ENCODE measurements around the gene ZNF530. TPM values are rescaled to one million over a fixed set of nuclear protein-coding genes. Genes with fewer than 3 reads are reported as not detected.

Gene ZNF530
- total and polyA plus RNA-seq, 7 experiments from 2014 or later = 2.0 to 10.9 (median 7.1) TPM

DNA sequence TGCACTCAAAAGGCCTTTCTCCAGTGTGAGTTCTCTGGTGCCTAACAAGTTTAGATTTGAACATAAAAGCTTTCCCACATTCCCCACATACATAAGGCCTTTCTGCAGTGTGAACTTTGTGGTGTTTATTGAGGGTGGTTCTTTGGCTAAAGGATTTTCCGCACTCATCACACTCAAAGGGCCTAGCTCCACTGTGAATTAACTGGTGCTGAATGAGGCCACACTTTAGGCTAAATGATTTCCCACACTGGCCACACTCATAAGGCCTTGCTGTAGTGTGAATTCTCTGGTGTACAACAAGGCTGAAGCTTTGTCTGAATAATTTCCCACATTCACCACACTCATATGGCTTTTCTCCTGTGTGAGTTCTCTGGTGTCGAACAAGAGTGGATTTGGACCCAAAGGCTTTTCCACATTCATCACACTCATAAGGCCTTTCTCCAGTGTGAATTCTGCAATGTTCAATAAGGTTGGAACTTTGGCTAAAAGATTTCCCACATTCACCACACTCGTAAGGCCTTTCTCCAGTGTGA lies 27.2 kb upstream of the ZNF530 start:
- H3K27ac Mint-ChIP-seq = no peak overlapping the region
- intact Hi-C loops (cut with micrococcal nuclease) = loop anchor here (10.0 kb wide), 3 partner anchors 242 to 1258 kb away; partner anchors contain the start of genes ZNF329 (in 1 of the 2), ZNF552 (in 1 of the 2) and ZSCAN5A (in 1 of the 2)
- DNase-seq = no peak
- Histone ChIP-seq H3K36me3 (ENCODE audit: control insufficient read depth in 2 of 3, insufficient read depth in 3 of 3, low read length in 3 of 3) (peaks cover 20 to 59% (median 40%) of the 10 kb centered on the region in 3 experiments), H3K27me3 (ENCODE audit: control insufficient read depth in 2 of 2, insufficient read depth in 2 of 2, low read length in 2 of 2) (no peaks in the 10 kb centered on the region), H3K27ac (ENCODE audit: low read depth, low read length) (no peak overlapping the region), H3K9me3 (ENCODE audit: control insufficient read depth in 2 of 3, low read length in 3 of 3) (peaks cover 23 to 94% (median 61%) of the 10 kb centered on the region in 3 experiments), H3K4me1 (ENCODE audit: control insufficient read depth in 2 of 2, insufficient read depth in 2 of 2, low read length in 2 of 2) (no peaks in the 10 kb centered on the region), H3K4me3 (ENCODE audit: low read length) (peak overlapping the region; percentile 10)
- peaks cover 6 to 16% (median 13%) of the 10 kb centered on the region in 7 donors for H3K4me1 Mint-ChIP-seq
- peaks cover 53 to 72% (median 62%) of the 10 kb centered on the region in 5 donors for H3K36me3 Mint-ChIP-seq
- H3K4me3 Mint-ChIP-seq = no peak overlapping the region
- no peak for ATAC-seq
- no peaks in the 10 kb centered on the region for H3K27me3 Mint-ChIP-seq
- CTCF ChIA-PET = no interaction called here
- POLR2A ChIA-PET = interaction anchor here (0.6 to 1.3 kb wide), 3 partner anchors 14 to 137 kb away, joined by 3 read pairs; partner anchors contain the start of gene ZNF154
- H3K9me3 Mint-ChIP-seq = peaks cover 18 to 100% (median 78%) of the 10 kb centered on the region in 11 donors

GRCh38 chr19:57576661-57577060 lies 23.0 kb upstream of the ZNF530 start:
- Mint-ChIP-seq H3K4me1 (peaks cover 12 to 32% (median 24%) of the 10 kb centered on the region in 7 donors), H3K27me3 (no peaks in the 10 kb centered on the region), H3K27ac (peak overlapping the region in 1 of 9 donors; percentile 38), H3K9me3 (peaks cover 18 to 85% (median 60%) of the 10 kb centered on the region in 11 donors), H3K4me3 (peak overlapping the region; percentile 1 to 86 (median 37)), H3K36me3 (peaks cover 50 to 77% (median 62%) of the 10 kb centered on the region in 5 donors)
- ATAC-seq (no peak), DNase-seq (no peak)
- H3K27me3 ChIP-seq (ENCODE audit: control insufficient read depth in 2 of 2, insufficient read depth in 2 of 2, low read length in 2 of 2) = no peaks in the 10 kb centered on the region
- CTCF ChIA-PET = no interaction called here
- peaks cover 14 to 54% (median 41%) of the 10 kb centered on the region in 3 experiments for H3K9me3 ChIP-seq (ENCODE audit: control insufficient read depth in 2 of 3, low read length in 3 of 3)
- intact Hi-C loops (cut with micrococcal nuclease) = loop anchor here (5.0 to 10.0 kb wide), 6 partner anchors 171 to 1262 kb away; partner anchors contain the start of genes ZNF329 (in 1 of the 2), ZNF417 (in 1 of the 2), ZNF552 (in 1 of the 2) and ZNF586 (in 1 of the 2)
- no peak overlapping the region for H3K27ac ChIP-seq (ENCODE audit: low read depth, low read length)
- H3K36me3 ChIP-seq (ENCODE audit: control insufficient read depth in 2 of 3, insufficient read depth in 3 of 3, low read length in 3 of 3) = peaks cover 20 to 52% (median 40%) of the 10 kb centered on the region in 3 experiments
- no peak overlapping the region for H3K4me3 ChIP-seq (ENCODE audit: low read length)
- H3K4me1 ChIP-seq (ENCODE audit: control insufficient read depth in 2 of 2, insufficient read depth in 2 of 2, low read length in 2 of 2) = peaks cover 9 to 14% of the 10 kb centered on the region in 2 donors
- POLR2A ChIA-PET = no interaction called here

- H3K27me3 Mint-ChIP-seq = no peaks in the 10 kb centered on the region
- peak; percentile 99 for ATAC-seq
These were observed 21.0 kb upstream of the ZNF530 start, which contains the start of gene ZNF416 for GRCh38 chr19:57578487-57579205. Gene ZNF416 (minus strand): TSS chr19:57578911. CDS start chr19:57578704, 207 bp downstream.

DNA sequence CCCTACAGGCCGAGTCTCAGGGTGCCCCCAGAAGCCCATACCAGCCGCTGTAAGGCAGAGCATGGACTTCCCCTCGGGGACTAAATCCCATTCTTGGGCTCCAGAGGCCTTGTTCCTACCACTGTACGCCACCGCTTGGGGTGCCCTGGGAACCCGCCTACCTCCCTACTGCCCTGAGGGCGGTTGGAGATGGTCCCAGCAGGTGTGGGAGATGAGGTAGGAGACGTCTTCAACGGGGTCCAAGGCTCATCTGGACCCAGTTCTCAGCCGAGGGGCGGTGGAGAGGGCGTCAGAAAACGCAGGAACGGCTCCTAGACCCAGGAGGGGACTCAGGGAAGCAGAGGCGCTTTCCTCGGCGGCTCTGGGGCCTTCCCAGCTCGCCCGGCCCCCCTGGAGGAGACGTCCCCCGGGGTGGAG lies 16.6 kb upstream of the ZNF530 start:
- Mint-ChIP-seq H3K27ac (peak overlapping the region in 1 of 9 donors; percentile 6), H3K36me3 (peaks cover 28 to 59% (median 41%) of the 10 kb centered on the region in 5 donors), H3K4me3 (peak overlapping the region in 7 of 10 donors; percentile 19 to 98 (median 89)), H3K9me3 (peaks cover 25 to 82% (median 55%) of the 10 kb centered on the region in 11 donors), H3K27me3 (no peaks in the 10 kb centered on the region), H3K4me1 (peaks cover 14 to 33% (median 26%) of the 10 kb centered on the region in 7 donors)
- peaks cover 11 to 15% of the 10 kb centered on the region in 2 donors for H3K4me1 ChIP-seq (ENCODE audit: control insufficient read depth in 2 of 2, insufficient read depth in 2 of 2, low read length in 2 of 2)
- CTCF ChIA-PET = no interaction called here
- ATAC-seq (no peak), DNase-seq (no peak)
- H3K27ac ChIP-seq (ENCODE audit: low read depth, low read length) = peak overlapping the region; percentile 45
- H3K27me3 ChIP-seq (ENCODE audit: control insufficient read depth in 2 of 2, insufficient read depth in 2 of 2, low read length in 2 of 2) = no peaks in the 10 kb centered on the region
- H3K36me3 ChIP-seq (ENCODE audit: control insufficient read depth in 2 of 3, insufficient read depth in 3 of 3, low read length in 3 of 3) = peaks cover 0 to 16% (median 0%) of the 10 kb centered on the region in 3 experiments
- intact Hi-C loops (cut with micrococcal nuclease) = loop anchor here in 1 of 2 donors (1.0 to 5.0 kb wide), 2 partner anchors 148 to 341 kb away; partner anchors contain the start of genes ZNF749 and ZNF805
- POLR2A ChIA-PET = interaction anchor here (0.6 to 1.4 kb wide), 5 partner anchors 18 to 365 kb away, joined by 3 to 6 read pairs (median 3); partner anchors contain the start of genes ZNF134 and ZNF551
- H3K4me3 ChIP-seq (ENCODE audit: low read length) = peak overlapping the region; percentile 55
- peaks cover 0 to 30% (median 12%) of the 10 kb centered on the region in 3 experiments for H3K9me3 ChIP-seq (ENCODE audit: control insufficient read depth in 2 of 3, low read length in 3 of 3)

More at GRCh38 chr19:57578487-57579205, 21.0 kb upstream of the ZNF530 start, which contains the start of gene ZNF416:
- H3K4me1 ChIP-seq (ENCODE audit: control insufficient read depth in 2 of 2, insufficient read depth in 2 of 2, low read length in 2 of 2) = peaks cover 16 to 20% of the 10 kb centered on the region in 2 donors
- ChIA-PET POLR2A (interaction anchor here (0.9 to 1.5 kb wide), 8 partner anchors 8 to 635 kb away, joined by 3 to 7 read pairs (median 3); partner anchors contain the start of genes ZNF274, ZNF551 and ZNF773), CTCF (interaction anchor here (0.8 kb wide), 1 partner anchor 19 kb away, joined by 4 read pairs; no protein-coding TSS in a partner anchor)
- H3K36me3 ChIP-seq (ENCODE audit: control insufficient read depth in 2 of 3, insufficient read depth in 3 of 3, low read length in 3 of 3) = peaks cover 20 to 33% (median 27%) of the 10 kb centered on the region in 3 experiments
- Mint-ChIP-seq H3K27ac (peak within 1 kb of the TSS; percentile 78 to 91 (median 87)), H3K4me1 (peaks cover 13 to 35% (median 26%) of the 10 kb centered on the region in 7 donors), H3K36me3 (peaks cover 36 to 65% (median 45%) of the 10 kb centered on the region in 5 donors), H3K9me3 (peaks cover 19 to 78% (median 54%) of the 10 kb centered on the region in 11 donors), H3K4me3 (peak within 1 kb of the TSS; percentile 75 to 91 (median 85))
- peaks cover 7 to 42% (median 22%) of the 10 kb centered on the region in 3 experiments for H3K9me3 ChIP-seq (ENCODE audit: control insufficient read depth in 2 of 3, low read length in 3 of 3)
- peak within 1 kb of the TSS; percentile 73 for H3K4me3 ChIP-seq (ENCODE audit: low read length)
- DNase-seq = peak; percentile 76 to 98 (median 96)
- intact Hi-C loops (cut with micrococcal nuclease) = loop anchor here (1.0 to 10.0 kb wide), 29 partner anchors 19 to 1264 kb away; partner anchors contain the start of genes ZNF134 (in 2 of the 2), ZNF211 (in 2 of the 2), ZNF417 (in 2 of the 2) and ZNF530 (in 2 of the 2)
- H3K27ac ChIP-seq (ENCODE audit: low read depth, low read length) = peak within 1 kb of the TSS; percentile 80
- no peaks in the 10 kb centered on the region for H3K27me3 ChIP-seq (ENCODE audit: control insufficient read depth in 2 of 2, insufficient read depth in 2 of 2, low read length in 2 of 2)

DNA sequence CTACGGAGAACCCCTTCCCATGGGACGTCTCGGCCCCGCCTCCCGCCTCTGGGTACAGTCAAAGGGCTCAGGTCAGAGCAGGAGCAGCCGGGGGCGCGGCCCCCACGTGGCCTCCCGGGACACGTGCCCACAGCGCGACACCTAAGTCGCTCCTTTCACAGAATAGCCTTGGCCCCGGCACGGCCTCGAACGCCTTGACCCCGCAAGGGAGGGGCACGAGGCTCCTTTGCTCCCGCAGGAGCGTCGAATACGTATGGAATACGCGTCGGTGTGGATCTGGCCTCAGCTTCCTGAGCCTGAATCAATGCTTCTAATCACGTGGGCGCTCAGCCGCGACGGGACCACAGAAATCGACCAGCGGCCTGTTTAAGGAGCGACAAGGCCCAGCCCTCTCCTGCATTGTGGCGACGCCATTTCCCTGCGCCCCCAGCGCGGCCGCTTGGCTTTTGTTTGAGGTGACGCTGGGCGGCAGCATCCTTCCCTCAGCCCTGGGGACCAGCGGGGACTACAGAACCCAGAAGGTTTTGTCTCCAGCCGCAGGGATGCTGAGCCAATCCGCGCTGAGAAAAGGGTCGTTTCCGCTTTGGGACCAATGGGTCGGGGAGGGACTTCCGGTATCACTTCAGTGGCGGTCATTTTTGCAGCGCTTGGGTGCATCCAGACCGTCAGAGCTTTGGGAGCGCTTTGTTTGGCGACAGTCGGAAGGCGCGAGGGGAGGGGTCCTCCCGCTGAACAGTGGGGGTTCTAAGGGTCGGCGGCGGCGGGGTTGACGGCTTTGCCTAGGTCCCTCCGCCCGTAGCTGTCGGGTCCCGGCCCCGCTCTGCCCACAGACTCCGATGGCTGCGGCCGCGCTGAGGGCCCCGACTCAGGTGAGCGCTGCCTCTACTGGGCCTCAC lies 15.9 kb upstream of the ZNF530 start, which contains the start of gene ZIK1:
Gene ZIK1 (plus strand): TSS at position 625 of the 896 bp plus-strand sequence. CDS start 212 bp downstream, at position 837.
- H3K27ac ChIP-seq (ENCODE audit: low read depth, low read length) = peak within 1 kb of the TSS; percentile 45
- H3K27me3 ChIP-seq (ENCODE audit: control insufficient read depth in 2 of 2, insufficient read depth in 2 of 2, low read length in 2 of 2) = no peaks in the 10 kb centered on the region

More for the DNA sequence above, 15.9 kb upstream of the ZNF530 start, which contains the start of gene ZIK1:
- DNase-seq (peak; percentile 61 to 91 (median 85)), ATAC-seq (peak; percentile 93)
- ChIA-PET CTCF (interaction anchor here (0.6 kb wide), 1 partner anchor 33 kb away, joined by 3 read pairs; no protein-coding TSS in a partner anchor), POLR2A (interaction anchor here (0.6 to 2.0 kb wide), 6 partner anchors 13 to 364 kb away, joined by 3 to 8 read pairs (median 4); partner anchors contain the start of genes ZNF134 and ZNF551)
- Mint-ChIP-seq H3K27ac (peak within 1 kb of the TSS; percentile 76 to 95 (median 90)), H3K36me3 (peaks cover 34 to 65% (median 47%) of the 10 kb centered on the region in 5 donors), H3K4me3 (peak within 1 kb of the TSS; percentile 89 to 99 (median 94)), H3K9me3 (peaks cover 29 to 86% (median 60%) of the 10 kb centered on the region in 11 donors), H3K27me3 (no peaks in the 10 kb centered on the region), H3K4me1 (peaks cover 12 to 28% (median 24%) of the 10 kb centered on the region in 7 donors)
- Histone ChIP-seq H3K36me3 (ENCODE audit: control insufficient read depth in 2 of 3, insufficient read depth in 3 of 3, low read length in 3 of 3) (peaks cover 2 to 23% (median 6%) of the 10 kb centered on the region in 3 experiments), H3K9me3 (ENCODE audit: control insufficient read depth in 2 of 3, low read length in 3 of 3) (peaks cover 0 to 37% (median 18%) of the 10 kb centered on the region in 3 experiments), H3K4me1 (ENCODE audit: control insufficient read depth in 2 of 2, insufficient read depth in 2 of 2, low read length in 2 of 2) (peaks cover 10 to 12% of the 10 kb centered on the region in 2 donors), H3K4me3 (ENCODE audit: low read length) (peak within 1 kb of the TSS; percentile 55)
- intact Hi-C loops (cut with micrococcal nuclease) = loop anchor here (1.0 to 5.0 kb wide), 5 partner anchors 16 to 341 kb away; partner anchors contain the start of genes ZNF134 (in 2 of the 2), ZNF530 (in 2 of the 2), ZNF551 (in 1 of the 2) and ZNF749 (in 1 of the 2)
